ENCODE results near the gene GRB10.
"Not testable (repeated sequence)": the region's sequence is repeated elsewhere in the genome, so short reads cannot be mapped to it uniquely, and the experiment has no call there.

Gene GRB10

GRCh38 chr7:50779427-50779826, 3.3 kb downstream of the GRB10 start:
- DNase-seq (ENCODE audit: low read depth in 3 of 3), result no peak

- DNase-seq (ENCODE audit: low read depth in 3 of 3), result no peak
These were observed 4.5 kb downstream of the GRB10 start for GRCh38 chr7:50778189-50778588.

GRCh38 chr7:50775836-50776235, 6.9 kb downstream of the GRB10 start:
- no peak for DNase-seq (ENCODE audit: low read depth in 3 of 3)

GRCh38 chr7:50775231-50775630, 7.5 kb downstream of the GRB10 start:
- DNase-seq (ENCODE audit: low read depth in 3 of 3), result no peak

GRCh38 chr7:50774319-50774718, 8.4 kb downstream of the GRB10 start:
- no peak for DNase-seq (ENCODE audit: low read depth in 3 of 3)

DNA sequence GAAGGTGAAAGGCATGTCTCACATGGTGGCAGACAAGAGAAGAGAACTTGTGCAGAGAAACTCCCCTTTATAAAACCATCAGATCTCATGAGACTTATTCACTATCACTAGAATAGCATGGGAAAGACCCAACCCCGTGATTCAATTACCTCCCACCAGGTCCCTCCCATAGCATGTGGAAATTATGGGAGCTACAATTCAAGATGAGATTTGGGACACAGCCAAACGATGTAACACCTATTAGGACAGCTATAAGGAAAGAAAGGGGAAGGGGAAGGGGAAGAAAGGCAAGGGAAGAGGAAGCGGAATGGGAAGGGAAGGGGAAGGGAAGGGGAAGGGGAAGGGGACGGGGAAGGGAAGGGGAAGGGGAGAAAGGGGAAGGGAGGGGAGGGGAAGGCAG, 9.6 kb downstream of the GRB10 start:
- DNase-seq (ENCODE audit: low read depth in 3 of 3), result not testable (repeated sequence)

DNA sequence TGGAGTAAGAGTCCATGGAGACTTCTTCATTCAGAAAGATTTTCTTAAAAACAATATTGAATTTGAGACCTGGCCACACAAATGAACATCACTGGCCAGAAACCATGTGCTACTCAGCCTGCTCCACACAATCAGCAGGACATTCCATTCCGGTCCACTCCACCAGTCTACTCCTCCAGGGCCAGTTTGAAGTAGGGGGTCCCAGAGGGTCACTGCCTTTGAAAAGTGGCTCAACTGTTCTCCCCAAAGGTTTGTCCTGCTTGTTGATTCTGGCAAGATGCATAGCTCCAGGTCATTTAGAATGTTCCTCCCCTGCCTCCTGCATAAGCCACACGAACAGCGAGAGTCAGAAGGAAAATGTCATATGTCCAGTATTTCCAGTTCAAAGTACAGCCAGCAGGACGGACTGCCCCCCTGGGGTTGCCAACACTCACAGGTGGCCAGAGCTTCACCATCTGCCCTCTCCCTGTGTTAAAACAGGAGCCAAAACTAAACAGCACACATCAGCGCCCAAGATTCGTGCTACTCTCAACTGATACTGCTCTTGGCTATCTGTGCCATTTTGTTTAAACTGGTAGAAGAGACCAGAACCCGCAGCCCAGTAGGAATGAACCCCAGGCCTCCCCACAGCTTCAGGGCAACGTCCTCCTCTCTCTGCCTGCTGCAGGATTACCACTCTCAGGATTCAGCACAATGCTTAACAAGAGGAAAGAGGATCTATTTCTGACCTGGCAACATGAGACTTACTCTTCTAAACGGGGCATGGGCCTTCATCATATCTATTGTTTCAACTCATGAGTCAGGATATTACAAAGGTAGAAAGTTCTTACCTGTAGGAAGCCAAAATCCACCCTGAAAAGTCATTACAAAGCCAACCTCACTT, 11.3 kb downstream of the GRB10 start:
- no peak for DNase-seq (ENCODE audit: low read depth in 3 of 3)

DNA sequence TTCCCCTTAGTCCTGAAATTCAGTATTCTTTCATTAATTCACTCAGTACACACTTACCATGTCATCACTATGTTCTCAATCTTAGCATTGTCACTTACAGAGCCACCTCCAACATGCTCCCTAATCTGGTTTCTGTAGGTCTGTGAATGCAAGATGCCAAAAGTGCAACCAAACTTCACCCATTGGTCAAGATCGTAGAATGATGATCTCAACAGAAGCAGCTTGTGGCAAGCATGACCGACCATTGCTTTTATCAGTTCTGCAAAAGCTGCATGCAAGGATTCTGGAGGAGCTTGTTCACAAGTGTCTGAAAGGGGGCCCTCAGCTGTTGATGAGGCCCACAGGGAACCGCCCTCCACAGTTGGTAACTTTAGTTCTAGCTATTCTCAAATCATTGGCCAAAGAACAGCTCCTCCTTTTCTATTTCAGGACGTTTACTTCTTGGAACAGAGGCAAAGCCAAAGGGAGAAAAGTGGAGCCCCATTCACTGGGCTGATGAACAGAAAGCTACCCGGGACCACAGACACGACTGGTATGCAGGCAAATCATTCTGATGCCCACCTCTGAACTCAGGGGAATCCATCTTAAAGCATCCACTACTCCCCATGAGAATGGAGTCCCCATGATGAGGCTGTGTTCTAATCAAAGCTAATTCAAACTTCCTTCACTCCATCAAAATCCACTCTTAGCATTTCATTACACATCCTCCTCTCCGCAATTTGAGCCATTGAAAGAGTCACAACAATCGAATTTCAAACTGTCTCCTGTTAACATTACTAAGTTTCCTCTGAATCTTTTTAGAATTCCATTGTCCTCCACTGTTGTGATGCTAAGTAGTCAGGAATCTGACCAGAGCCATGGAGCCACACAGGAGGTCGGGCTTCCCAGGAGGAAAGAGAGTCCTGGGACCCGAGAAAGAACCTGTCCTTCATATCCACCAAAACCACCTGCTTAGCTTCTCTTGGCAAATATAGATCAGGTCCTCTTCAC, 13.9 kb downstream of the GRB10 start:
- DNase-seq (ENCODE audit: low read depth in 3 of 3), result no peak

- DNase-seq (ENCODE audit: low read depth in 3 of 3), result no peak
These were observed 15.9 kb downstream of the GRB10 start for GRCh38 chr7:50766849-50767207.

DNA sequence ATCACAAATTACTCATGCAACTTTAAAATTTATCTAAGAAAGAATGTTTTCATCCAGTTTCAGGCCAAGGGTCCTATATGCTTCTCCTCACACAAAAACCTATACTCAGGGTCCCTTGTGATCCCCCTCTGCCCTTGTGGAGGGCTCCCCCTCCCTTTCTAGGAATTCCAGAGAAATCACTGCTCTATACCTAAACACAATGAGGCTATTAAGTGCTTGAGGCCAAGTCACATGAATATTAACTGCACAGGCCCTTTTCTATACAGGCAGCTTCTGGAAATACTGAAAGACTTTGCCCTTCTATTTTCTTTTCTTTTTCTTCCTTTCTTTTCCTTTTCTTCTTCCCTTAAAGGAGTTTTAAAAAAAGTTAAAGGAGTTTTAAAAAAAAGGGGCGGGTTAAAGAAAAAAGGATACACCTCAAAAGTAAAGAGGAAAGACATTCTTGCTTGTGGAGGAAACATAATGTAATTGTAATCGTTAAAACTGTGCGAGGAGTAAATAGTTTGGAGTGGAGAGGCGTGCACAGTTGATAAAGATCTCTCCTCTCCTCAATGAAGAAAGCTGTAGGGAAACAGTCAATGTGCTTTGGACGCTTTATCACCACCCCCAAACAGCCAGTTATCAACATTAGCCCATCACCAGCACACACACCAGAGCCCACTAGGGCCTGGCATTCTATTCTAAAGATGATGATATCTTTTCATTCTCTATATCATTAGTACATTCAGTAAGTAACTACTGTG, 16.4 kb downstream of the GRB10 start:
- no peak for DNase-seq (ENCODE audit: low read depth in 3 of 3)

DNA sequence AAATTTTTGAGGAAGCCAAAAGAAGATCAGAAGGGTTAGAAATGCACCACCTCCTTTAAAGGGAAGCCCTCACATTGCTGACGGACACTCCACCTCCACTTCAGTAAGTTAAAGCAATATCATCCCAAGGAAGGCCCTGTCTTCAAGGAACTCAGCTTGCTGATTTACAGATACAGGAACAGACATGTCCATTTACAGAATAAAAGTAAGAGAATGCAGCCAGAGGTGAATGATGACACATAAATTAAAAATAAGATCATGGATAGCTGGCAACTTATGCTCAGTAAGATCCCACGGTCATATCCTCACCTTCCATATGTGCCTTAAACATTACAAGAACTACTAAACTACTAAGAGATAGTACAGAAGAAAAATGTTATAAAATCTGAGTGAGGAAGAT, 20.4 kb downstream of the GRB10 start:
- DNase-seq (ENCODE audit: low read depth in 3 of 3), result no peak

DNA sequence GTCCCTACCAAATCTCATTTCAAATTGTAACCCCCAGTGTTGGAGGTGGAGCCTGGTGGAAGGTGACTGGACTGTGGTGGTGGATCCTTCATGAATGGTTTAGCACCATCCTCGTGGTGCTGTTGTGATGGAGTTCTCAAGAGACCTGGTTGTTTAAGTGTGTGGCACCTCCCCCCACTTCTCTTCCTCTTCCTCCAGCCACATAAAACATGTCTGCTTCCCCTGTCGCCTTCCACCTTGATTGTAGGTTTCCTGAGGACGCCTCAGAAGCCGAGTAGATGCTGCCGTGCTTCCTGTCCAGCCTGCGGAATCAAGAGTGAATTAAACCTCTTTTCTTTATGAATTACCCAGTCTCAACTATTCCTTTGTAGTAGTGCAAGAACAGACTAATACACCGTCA, 21.0 kb downstream of the GRB10 start:
- no peak for DNase-seq (ENCODE audit: low read depth in 3 of 3)

DNA sequence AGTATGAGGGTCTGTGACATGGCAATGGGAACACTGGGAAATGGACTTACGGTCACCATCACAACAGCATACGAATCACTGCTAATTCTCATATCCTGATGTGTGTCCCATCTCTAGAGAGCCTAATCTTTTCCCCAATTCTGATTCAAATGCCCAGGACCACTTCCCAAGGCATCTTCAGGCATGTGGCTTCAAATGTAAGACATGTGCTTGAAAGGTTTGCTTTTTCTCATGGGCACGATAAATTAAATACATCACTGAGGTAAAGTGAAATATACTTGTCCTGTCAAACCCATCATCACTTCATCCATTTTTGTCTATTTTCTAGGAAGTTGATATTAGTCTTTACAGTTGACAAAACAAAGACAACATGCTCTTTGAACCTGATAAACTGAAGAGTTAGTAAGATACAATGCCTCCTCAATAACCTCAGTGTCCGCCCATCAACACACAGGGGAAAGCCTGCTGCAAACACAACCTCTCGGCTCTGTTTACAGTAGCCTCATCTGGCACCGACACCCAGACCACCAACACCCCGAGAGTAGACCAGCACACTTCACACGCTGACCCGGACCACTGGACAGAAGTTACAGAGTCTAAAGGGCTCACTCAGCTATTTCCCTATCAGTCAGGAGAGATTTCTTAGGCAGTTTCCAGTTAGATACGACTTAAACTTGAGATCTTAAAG, 24.8 kb downstream of the GRB10 start:
- DNase-seq (ENCODE audit: low read depth in 3 of 3), result no peak

DNA sequence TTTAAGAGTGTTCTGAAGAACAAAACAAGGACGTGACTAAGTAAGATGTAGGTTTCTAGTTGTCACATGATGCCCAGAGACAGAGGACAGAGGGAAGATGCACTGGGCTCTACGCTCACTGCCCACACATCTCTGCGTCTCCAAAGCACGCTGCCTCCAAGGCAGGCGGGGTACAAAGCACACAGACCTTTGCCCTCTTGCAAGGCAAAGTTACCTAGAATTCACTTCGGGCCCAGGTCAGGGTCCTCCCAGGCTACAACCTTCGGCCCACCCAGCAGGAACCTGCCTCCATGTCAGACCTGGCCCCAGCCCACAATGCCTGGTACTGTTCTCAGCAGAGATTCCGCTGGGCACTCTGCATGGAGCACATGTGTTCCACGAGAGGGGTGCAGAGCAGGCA, 26.5 kb downstream of the GRB10 start:
- DNase-seq (ENCODE audit: low read depth in 3 of 3), result no peak

- DNase-seq (ENCODE audit: low read depth in 3 of 3), result no peak
These were observed 28.0 kb downstream of the GRB10 start for GRCh38 chr7:50754684-50755083.

GRCh38 chr7:50754241-50754640, 28.5 kb downstream of the GRB10 start:
- DNase-seq (ENCODE audit: low read depth in 3 of 3), result no peak

DNA sequence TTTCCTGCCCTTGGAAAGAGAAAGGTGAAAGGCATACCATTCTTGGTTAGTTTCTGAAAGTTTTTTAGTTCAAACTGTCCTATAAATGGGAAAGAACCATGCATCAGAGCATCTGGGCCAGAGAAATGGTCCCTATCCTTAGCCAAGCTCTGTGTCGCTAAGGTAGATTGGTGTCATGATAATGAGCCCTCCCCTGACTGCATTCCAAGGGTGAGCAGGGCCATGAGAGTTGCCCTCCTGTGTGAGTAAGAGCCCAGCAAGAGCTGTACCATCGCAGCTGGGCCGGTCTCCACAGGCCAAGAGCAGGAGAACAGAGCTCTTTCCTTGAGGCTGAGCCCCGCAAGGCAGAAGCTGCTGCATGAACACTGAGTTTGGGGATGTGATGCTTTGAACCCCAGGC, 30.3 kb downstream of the GRB10 start:
- DNase-seq (ENCODE audit: low read depth in 3 of 3), result no peak

- DNase-seq (ENCODE audit: low read depth in 3 of 3), result no peak
These were observed 31.6 kb downstream of the GRB10 start for GRCh38 chr7:50751146-50751545.

GRCh38 chr7:50749896-50750295, 32.8 kb downstream of the GRB10 start:
- DNase-seq (ENCODE audit: low read depth in 3 of 3), result no peak

GRCh38 chr7:50748472-50748871, 34.2 kb downstream of the GRB10 start:
- DNase-seq (ENCODE audit: low read depth in 3 of 3), result no peak

- no peak for DNase-seq (ENCODE audit: low read depth in 3 of 3)
These were observed 36.9 kb downstream of the GRB10 start for GRCh38 chr7:50745835-50746234.

Data from stimulated activated CD4-positive, alpha-beta T cell treated with anti-CD3 and anti-CD28 coated beads, TNF-alpha, amount 100 ng/mL, for 48 hours (primary cell).